CD4-positive, alpha-beta T cell treated with Interleukin-15 for 4 hours (primary cell): ENCODE measurements around the gene ZNF180.
"Not testable (repeated sequence)": the region's sequence is repeated elsewhere in the genome, so short reads cannot be mapped to it uniquely, and the experiment has no call there.

Experiments used
- DNase-seq: peaks from one replicate; pipeline ENCODE4 v3.0.0-alpha.2; 2020; ENCODE audit warnings: low spot score

Gene ZNF180

DNA sequence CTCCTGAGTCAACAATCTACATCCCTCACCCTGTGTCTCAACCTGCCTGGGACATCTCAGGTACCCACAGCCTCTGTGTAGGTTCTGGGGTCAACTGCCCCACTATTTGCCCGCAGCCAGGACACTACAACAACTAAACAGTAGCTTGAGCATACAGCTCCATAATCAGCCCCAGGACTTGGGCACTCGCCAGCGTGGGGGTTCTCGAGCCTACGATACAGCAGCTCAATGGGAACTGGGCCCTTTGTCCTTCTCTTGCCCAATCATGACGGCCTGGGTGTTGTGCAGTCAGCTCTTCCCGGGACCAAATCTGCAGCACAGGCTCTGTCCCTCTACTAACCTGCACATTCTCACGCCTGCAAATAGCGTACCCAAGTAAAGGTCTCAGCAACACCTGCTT lies 1.3 kb downstream of the ZNF180 start:
- DNase-seq: no peak

DNA sequence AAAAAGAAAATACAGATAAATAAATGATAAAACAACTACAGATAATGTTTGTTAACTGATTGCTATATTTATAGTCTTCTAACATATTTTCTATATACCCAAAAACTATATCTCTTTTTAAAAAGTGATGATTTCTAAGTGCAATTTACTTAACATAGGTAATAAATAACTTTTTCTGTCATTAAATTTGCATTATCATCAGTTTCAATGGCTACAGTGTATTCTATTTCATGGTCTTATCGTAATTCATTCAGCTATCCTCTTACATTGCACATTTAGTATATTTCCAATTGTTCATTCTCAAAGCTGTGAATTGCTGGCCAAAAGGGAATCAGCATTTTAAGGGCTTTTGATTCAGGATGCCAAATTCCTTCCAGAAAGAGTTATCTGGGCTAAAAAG lies 3.6 kb downstream of the ZNF180 start:
- DNase-seq: no peak

DNA sequence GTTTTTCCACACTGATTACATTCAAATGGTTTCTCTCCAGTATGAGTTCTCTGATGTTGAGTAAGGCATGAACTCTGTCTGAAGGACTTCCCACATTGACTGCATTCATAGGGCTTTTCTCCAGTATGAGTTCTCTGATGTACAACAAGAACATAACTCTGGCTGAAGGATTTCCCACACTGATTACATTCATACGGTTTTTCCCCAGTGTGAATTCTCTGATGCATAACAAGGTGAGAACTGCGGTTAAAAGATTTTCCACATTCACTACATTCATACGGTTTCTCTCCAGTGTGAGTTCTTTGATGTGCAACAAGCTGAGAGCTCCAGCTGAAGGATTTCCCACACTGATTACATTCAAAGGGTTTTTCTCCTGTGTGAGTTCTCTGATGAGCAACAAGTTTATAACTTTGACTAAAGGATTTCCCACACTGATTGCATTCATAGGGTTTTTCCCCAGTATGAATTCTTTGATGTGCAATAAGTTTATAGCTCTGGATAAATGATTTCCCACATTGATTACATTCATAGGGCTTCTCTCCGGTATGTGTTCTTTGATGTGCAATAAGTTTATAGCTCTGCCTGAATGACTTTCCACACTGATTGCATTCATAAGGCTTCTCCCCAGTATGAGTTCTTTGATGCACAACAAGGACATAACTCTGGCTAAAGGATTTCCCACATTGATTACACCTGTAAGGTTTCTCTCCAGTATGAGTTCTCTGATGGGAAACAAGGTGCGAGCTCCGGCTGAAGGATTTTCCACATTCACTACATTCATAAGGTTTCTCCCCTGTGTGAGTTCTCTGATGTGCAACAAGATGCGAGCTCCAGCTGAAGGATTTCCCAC lies 23.5 kb downstream of the ZNF180 start:
- no peak for DNase-seq

DNA sequence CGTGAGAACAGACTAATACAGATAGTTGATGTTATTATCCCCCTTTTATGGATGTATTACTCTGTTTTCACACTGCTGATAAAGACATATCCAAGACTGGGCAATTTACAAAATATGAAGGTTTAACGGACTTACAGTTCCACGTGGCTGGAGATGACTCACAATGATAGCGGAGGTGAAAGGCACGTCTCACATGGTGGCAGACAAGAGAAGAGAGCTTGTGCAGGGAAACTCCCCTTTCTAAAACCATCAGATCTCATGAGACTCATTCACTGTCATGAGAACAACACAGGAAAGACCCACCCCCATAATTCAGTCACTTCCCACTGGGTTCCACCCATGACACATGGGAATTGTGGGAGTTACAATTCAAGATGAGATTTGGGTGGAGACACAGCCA lies 31.6 kb downstream of the ZNF180 start:
- DNase-seq: not testable (repeated sequence)

DNA sequence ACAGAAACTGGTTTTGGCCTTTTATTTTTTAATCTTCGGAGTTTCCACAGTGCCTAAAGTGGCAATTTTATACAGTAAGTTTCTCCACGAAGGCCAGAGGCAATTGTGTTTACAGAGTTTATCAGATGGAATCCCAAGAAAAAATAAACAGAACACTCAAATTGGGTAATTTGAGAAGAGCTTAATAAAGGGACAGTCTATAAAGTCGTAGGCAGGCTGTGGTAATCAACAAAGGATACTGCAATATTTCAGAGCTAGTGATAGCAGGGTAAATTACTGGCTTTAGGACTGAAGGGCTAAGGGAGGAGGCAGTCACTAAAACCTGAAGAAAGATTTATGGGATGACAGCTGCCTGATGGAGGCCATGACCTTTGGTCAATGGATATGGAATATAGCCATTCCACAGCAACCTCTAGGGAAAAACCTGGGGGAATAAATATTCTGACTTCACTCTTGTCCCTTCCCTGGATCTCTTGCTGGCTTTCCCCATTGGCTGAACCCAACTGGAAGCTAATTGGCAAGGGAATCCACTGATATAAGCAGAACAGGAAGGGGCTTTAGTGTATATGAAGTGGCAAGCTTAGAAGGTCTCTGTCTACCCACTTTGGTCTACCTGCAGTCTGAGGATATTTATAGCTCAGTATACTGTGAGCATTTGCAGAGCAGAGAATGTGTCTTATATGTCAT lies 37.6 kb downstream of the ZNF180 start:
- not testable (repeated sequence) for DNase-seq

DNA sequence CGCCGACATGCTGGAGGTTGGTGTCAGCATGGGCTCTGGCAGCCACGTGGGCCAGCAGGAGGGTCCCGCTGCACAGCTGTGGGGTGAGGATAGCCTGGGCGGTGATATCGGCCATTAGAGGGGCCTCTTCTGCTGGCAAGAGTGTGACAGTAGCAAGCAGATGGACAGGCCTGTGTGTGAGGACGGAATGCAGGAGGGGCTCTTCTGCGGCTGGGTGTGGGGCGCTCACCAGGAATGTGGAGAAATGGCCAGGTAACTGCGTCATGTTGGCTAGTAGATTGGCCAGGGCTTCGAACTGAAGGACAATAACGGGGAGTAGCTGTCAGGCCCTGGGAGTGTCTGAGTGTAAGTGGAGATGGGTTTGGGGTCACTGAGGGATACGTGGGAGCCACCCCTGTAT lies 44.3 kb downstream of the ZNF180 start:
- DNase-seq: not testable (repeated sequence)

DNA sequence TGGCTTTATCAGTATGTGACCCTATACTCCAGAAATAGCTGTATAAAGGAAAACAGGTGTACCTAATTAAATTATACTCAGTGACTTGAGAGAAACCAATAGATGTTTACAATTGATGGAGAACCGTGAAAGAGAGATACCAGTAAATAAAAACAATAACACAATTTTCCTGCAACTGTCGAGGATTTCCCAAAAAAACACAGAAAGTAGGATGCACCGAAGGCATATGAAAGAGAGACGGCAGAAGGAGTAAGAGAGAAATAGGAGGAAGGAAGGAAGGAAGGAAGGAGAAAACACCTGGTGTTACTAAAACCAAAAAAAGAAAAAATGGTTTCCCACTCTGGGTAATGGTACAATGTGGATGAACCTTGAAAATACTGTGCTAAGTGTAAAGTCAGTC lies 45.2 kb downstream of the ZNF180 start:
- no peak for DNase-seq

DNA sequence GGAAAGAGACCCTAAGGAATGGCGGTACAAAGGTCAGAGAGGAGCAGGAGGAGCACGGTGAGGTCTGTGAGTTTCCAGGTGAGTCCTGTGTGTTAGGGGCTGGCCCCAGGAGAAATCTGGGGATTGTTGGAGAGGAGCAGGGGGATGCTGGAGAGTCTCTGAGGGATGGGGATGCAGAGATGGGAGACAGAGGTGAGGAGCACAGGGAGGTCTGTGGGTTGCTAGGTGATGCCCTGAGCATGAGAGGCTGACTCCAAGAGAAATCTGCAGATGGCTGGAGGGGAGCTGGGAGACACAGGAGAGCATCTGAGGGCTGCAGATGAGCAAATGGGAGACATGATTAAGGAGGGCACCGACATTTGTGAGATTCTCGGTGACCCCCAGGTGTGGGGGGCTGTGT lies 48.0 kb downstream of the ZNF180 start:
- DNase-seq: no peak

DNA sequence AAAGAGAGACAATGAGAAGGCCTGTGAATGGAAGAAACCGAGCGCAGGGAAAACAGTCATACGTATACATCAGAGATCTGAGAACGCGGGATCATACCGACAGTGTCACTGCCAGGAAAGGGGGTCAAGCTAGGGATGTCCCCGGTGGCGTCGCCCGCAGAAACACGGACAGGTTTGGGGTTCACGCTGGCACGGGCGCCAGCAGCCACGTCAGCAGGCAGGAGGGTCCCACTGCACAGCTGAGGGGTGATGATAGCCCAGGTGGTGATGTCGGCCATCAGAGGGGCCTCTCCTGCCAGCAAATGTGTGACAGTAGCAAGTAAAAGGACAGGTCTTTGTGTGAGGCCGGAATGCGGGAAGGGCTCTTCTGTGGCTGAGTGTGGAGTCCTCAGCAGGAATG lies 48.6 kb downstream of the ZNF180 start:
- no peak for DNase-seq

DNA sequence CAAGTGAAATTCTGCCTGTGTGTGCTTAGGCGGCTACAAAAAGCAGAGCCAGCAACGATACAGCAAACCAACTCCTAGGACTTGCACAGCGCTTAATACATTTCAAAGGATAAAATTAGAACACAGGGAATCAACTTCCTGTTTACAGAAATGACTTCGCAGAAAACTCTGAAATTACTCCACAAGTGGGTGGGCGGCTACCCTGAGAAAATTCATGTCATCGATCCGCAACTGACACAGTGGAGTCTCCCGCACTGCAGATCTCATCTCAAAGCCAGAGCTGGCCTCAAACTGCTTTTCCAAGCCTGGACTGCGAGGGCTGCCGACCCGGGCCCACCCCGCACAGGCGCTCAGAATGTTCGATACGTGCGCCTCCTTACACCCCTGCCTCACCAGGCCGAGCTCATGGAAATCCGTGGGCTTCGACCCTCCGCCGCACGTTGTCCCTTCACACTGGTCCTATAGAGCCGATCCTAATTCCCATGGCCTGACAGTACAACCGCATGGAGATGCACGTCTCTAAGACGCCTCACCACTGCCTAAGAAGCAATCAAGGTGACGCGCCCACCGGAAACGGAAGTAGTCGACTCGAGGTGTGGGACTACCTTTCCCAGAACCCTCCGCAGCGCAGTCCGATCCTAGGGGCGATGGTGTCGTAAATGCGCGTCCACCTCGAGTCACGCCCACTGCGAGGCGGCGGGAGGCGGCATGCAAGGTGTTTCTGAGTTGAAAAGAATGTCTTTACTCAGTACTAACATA lies 52.2 kb downstream of the ZNF180 start, which contains the start of gene ZNF229:
ZNF229 (minus strand) TSS at position 557 of the 759 bp plus-strand sequence. CDS start 5,625 bp downstream, outside the sequence.
- DNase-seq: peak; percentile 49

DNA sequence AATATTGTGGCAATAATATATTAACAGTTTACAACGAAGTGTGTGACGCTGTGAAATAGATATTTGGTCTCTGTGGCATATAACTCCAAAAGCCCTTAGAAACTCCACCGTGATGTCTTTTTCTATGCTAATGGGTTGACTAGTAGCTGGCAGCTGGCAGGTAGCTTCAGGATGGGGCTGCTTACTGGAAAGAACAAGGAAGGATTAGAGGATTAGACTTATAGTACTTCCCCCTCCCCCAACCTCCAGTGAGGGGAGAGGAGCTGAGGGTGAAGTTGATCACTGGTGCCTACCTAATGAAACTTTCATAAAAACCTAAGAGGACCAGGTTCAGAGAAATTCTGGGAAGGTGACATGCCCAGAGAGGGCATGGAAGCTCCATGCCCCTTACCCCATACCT lies 61.9 kb downstream of the ZNF180 start:
- no peak for DNase-seq

DNA sequence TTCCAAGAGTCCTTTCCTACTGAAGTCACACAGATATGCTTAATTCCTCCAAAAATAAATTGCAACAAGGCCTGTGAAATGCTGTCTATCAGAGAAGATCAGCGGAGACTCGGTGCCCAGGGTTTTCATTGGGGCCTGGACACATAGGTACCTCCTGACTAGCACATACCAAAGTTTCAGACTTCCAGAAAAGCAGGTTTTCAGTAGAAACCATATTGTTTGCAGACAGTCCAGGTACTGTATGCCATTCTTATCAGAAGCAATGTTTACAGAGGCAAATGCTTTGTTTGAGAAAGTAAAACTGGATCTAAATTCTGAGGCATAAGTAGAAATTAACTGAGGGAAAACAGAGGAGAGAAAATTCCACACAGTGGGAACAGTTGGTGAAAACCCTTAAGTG lies 64.9 kb downstream of the ZNF180 start:
- DNase-seq: no peak

DNA sequence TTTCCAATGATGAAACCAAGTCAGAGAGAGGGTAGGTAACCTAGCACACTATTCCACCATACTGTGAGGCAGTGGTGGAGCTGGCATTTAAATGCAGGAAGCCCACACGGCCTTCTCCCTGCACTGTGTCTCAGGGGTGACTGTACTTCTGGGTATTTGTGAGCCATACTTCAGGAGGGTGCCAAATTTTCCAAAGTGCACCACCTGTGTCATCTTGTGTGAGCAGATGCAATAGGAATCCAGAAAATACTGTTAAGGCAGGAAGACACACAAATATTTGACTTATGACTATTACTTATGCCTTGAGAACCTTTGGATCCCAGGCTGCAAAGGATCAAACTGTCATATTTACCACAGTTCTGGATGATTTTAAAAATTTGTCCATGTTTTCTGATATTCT lies 69.4 kb downstream of the ZNF180 start:
- DNase-seq: no peak
